ENCODE data around the gene TMEM161B.
"Not testable (repeated sequence)": the region's sequence is repeated elsewhere in the genome, so short reads cannot be mapped to it uniquely, and the experiment has no call there.

The TMEM161B gene

DNA sequence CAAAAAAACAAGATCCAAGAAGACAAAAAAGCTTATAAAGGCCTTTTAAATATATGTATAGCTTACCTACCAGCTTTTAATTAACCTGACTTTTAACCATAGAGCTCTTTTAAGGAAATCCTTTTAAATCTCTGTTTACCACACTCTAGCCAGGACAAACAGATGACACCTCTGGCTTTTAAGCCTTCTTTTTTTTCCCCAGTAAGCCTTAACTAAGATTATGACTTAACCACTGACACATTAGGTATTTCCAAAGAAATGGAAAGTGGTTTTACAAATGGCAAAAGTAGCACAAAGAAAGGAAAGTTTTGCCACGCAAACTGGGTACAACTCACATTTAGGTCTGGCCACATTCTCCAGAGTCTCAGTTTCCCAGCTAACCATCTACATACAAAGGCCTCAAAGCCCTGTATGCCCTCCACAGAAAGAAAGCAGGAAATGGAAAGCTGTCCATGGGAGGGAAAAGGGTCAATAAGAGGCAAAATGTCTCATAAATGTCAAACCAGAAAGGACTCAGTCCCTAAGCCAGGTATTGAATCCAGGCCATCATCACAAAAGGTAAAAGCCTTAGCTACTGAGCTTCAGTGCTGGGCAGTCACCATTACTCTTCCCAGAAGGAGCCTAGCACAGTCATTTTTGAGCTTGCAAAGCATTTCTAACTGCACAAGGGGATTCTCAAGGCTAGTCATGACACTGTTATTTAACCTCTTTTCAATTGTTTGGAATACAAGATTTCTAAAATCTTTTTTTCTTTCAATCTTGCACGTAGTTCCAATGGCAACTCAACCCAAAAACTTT is 19.7 kb downstream of the TMEM161B start:
- no peak for DNase-seq

DNA sequence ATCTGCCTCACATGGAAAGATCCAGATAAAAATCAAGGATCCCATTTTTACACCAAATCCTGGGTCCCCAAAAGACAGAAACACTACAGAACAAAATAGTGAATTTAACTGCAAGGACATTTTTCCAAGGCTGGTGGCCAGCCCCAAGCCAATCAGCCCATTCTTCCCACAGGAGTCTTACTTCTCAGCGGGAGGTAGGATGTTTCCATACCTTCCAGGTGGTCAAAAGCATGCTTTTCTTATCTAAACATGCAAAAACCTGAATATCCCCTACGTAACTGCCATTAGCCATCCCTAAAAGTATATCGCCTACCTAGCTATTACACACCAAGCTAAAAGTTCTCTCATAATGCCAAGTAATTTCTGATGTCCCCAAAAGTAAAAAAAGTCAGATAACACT is 20.6 kb downstream of the TMEM161B start:
- DNase-seq: no peak

DNA sequence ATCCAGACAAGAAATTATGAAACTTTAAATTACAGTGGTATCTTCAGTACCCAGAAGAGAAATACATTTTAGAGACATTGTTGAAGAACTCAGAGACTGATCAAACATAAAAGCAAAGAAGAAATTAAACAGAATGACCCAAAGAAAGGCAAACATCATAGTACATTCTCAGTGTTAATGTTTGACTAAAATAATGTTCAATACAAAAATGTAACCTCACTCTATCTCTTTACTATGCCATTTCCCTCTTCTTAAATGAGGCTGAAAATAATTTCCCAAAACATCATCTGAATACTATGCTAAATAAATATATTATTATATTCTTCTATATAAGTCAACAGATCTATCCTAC is 22.8 kb downstream of the TMEM161B start:
- no peak for DNase-seq

DNA sequence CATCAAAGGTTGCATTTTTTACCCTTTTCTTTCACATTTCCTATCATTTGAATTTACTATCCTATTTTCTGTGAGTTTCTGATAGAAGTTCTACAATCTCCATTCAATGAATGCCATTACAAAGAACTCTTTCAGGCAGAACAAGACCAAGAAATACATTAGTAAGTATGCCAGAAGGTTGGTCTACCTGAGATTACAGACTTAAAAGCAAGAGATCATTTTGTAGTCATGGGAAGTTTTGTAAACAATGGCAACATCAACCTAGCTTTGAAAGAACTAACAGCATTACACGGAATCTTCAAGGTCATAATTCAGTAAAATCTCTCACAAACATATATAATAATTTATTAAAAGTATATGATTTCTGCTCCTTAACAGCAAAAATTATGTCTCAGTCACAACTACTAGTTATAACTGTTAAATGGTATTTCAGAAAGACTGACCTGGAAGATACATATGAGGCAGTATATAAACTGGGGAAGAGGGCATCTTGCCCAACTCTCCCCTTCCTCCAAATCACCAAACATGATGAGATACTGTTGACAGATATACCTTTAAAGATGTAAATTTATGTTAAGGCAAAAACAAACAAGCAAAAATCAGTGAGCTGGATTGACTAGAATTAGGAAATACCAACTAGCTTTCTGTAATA is 23.3 kb downstream of the TMEM161B start:
- no peak for DNase-seq

DNA sequence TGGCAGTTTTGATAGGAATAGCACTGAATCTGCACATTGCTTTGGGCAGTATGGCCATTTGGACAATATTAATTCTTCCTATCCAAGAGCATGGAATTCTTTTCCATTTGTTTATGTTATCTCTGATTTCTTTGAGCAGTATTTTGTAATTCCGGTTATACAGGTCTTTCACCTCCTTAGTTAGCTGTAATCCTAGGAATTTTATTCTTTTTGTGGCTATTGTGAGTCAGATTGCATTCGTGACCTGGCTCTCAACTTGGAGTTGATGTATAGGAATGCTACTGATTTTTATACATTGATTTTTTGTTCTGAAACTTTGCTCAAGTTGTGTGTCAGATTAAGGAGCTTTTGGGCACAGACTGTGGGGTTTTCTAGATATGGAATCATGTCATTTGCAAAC is 24.0 kb downstream of the TMEM161B start:
- DNase-seq: no peak

DNA sequence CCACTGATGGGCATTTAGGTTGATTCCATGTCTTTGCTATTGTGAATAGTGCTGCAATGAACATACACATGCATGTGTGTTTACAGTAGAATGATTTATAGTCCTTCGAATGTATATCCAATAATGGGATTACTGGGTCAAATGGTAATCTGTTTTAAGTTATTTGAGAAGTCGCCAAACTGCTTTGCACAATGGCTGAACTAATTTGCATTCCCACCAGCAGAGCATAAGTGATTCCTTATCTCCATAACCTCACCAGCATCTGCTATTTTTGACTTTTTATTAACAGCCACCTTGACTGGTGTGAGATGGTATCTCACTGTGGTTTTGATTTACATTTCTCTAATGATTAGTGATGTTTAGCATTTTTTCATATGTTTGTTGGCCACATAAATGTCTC is 25.2 kb downstream of the TMEM161B start:
- DNase-seq: not testable (repeated sequence)

DNA sequence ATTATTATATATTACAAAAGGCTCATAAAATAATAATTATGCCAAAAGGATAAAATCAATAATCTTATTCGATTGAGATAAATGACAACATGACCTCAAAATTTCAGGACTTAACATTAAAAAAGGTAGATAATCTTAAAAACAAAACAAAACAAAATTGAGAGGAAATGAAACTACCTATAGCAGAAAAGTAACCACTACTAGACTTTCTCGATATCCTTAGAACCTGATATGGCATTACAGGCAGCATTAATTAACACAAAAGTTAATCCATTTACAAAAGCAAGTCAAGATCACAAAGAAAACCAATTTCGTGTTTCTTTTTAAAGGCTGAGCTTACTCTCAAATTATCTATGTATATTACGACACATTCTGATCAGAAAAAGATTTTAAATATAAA is 29.9 kb downstream of the TMEM161B start:
- DNase-seq: no peak

DNA sequence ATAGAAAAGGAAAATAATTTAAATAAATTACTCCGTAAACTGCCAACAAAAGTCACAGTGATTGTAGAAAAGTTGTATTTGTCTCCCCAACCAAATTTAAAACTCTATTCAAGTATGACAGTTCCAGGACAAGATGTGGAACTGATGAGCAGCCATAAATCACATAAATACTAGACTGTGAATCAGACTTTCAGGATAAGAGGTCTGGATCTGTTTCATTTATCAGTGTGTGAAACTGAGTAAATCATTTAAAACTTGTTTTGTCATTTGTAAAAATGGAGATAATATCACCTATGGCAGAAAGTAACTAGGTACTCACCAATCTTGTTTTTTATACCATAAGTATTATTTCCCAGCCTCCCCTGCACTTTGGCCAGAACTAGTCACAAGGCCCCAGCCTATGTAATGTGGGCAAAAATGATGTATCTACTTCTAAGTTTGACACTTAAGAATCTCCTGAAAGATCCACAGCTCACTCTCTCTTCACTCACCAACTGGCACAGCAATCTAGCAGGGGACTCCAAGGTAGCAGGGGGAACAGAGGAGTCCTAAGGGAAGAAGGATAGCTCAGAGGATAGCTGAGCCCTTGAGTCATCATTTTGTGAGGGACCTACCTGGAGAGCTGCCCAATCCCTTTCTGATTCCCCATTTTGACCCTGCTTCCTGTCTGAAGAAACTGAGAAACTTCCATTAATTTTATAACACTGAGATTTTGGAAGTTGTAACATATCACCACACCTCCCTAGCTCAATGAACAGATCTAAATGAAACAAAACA is 31.6 kb downstream of the TMEM161B start:
- DNase-seq: no peak

DNA sequence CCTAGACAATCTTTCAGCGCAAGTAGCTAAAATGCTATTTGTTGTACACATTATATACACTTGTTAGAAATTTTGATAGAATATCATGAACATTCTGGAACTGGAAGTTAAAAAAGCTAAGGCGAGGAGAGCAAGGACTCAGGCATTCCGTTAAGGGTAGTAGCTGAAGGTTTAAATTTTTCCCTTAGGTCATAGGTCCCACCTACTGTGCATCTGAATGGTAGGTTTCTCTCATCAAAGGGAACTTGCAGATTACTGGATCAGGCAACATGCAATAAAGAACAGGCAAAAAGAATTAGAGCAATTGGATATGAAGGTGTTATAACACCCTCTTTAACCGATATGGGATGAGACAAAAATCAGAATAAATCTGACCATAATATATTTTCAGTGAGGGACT is 32.8 kb downstream of the TMEM161B start:
- DNase-seq: no peak

DNA sequence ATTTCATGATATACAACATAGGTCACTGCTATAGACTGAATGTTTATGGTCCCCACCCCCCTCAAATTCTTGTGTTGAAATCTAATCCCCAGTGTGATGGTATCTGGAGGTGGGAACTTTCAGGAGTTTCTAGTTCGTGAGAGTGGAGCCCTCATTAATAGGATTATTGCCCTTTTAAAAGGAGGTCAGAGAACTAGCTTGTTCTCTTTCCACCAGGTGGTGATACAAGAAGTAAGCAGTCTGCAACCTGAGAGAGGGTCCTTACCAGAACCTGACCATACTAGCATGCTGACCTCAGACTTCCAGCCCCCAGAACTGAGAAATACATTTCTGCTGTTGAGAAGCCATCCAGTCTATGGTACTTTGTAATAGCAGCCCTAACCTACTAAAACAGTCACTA is 33.3 kb downstream of the TMEM161B start:
- DNase-seq: no peak

DNA sequence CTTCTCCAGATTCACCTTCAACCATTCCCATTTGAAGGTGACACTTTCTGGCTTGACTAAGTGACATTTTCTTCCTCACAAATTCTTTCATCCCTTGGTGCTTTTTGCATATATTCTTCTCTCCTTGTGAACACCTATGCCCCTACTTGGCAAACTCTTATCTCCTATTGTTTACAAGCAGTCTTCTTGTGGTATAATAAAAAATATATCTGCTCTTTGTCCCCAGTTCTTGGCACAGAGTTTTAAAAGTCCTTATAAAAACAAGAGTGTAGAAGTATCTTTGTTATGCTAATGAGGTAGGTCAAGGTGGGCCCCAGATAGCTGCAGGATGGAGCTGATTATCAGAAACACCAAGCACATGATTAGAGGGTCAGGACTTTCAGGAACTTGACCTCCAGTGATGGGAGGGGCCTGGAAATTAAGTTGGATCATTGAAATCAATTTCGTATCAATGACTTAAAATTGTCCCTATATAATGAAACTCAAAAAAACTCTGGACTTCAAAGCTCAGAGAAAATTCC is 38.0 kb downstream of the TMEM161B start:
- DNase-seq: no peak

DNA sequence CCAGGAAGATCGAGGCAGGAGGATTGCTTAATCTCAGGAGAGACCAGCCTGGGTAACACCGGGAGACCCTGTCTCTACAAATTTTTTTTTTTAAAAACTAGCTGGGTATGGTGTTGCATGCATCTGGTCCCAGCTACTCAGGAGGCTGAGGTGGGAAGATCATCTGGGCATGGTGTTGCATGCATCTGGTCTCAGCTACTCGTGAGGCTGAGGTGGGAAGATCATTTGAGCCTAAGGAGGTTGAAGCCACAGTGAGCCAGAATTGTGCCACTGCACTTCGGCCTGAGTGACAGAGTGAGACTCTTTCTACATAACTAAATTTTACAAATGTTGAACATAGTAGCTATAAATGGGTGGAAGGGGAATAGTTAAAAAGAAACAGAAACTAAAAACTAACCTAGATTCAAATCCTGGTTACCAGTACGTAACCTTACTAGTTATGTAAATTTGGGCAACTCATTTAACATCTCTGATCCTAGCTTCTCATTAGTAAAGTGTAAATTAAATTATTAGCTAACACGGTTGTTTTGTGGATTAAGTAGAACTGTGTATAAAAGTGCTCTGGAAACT is 41.7 kb downstream of the TMEM161B start:
- DNase-seq: no peak

DNA sequence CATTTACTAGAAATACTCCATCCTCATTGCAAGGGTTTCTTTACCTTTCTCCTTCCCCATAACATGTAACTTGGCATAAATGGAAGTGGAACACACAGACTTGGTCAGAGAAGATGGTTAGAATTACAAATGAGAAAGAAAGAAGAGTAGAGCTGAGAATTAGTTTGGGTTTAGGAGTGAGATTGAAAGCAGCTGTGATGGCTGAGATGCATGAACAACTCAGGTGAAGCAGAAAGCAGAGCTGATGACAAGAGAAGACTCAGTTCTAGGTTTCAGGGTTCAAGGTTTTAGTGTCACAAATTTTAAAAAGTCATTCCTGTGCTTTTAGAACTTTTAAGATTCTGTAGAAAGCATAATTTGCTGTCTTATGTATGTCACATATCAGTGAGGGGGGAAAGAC is 54.0 kb downstream of the TMEM161B start:
- no peak for DNase-seq

DNA sequence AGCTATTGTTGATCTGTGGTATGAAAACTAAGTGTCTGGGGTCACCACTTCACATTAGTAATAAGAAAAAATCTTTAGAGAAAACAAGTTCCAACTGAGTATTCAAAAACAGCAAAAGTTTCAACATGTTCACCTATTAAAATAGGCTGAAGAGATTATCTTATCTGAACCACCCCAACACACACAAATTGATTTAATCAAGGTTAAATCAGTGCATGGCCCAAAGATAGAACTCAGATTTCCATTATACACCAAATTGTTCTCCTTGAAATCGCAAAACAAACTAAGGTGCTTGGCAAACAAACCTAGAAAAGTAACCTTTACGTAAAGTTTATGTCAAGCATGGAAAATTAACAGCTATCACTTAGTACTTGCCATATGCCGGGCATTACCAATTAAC is 61.1 kb downstream of the TMEM161B start:
- DNase-seq: no peak

DNA sequence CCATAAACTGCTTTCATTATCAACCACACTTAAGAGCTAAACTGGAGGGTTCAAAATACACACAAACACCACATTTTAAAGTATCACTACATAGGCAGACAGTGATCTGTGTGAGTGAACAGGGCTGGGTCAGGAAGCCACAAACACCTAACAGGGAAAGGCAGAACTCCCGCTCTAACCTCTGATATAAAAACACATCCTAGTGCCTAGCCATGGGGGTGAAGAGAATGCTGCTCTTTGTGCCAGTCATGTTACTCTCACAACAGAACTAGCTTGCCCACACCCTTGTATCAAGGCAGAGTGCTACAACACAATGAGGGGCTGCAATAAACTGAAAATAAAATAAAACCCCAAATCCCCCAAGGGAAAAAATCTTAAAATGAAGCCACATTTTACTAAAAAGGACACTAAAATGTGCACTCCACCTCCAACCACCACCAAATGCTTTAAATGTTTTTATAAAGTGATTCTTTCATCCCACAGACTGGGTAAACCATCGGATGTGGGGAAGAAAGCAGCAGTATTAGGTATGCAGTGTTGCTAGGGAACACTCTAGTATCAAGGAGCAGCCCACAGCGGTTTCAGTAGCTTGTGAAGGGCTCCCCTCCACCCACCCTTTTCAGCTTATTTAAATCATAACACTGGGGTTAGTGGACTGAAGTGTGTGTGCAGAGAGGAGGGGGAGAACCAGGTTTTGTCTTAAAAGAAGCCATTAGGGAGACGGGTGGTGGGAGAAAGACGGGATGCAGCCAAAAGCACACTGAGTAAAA is 64.5 kb downstream of the TMEM161B start:
- DNase-seq: no peak

DNA sequence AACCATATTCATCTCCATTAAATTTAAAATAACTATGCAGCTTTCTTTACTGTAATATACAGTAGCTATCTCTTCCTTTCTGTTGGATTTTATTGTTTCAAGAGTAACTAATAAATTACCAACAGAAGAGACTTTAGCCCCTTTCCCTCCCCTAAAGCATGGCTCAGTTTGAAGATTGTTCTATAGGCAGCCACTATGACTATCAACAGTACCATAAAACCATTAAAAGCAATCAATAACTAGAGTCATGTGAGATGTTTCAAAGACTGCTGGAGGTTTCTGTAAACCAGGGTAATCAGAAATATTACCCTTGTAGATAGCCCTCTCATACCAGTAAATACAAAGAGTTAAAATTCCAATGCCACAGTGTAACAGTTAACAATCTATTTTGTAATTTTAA is 73.0 kb downstream of the TMEM161B start:
- DNase-seq: no peak

DNA sequence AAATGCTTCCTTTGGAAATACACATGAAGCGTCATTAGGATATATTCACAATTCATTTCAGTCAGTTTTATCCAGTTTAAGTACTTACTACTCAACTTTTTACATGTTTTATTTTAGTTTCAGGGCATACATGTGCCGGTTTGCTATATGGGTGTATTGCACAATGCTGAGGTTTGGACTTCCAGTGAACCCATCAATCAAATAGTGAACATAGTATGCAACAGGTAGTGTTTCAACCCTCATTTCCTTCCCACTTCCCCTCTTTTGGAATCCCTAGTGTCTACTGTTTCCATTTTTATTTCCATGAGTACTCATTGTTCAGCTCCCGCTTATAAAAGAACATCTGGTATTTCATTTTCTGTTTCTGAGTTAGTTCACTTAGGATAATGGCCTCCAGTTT is 74.7 kb downstream of the TMEM161B start:
- no peak for DNase-seq

DNA sequence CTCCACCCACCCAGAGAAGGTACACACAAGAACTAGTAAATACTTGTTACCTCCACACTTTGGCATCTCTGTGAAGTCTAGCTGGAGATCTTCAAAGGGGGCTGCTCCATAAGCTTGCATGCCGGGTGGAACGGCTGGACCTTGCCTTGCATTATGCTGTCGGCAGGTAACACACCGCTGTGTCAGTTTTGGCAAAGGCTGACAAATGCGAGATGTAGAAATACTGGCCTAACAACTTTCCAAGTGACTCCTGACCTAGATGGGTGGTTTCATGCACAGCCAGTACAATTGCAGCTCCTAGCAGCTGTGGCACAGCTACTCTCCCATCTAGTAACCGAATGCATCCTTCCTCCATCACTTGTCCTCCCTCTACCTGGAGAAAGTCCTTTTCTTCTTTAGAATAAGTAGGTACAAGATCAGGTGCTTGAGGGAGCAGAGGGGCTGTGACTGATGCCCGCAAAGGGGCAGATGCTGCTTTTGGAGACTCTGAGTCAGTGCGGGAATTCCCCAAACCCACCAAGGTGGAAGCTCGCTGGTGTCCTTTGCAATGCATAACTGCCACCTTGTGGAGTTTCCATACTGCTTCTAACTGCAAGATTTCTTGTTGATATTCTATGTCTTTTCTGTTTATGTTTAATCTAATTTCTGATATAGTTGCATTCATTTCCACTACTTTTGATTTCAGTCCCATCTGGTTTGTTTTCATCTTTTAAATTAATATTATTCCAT is 78.4 kb downstream of the TMEM161B start:
- DNase-seq: no peak

DNA sequence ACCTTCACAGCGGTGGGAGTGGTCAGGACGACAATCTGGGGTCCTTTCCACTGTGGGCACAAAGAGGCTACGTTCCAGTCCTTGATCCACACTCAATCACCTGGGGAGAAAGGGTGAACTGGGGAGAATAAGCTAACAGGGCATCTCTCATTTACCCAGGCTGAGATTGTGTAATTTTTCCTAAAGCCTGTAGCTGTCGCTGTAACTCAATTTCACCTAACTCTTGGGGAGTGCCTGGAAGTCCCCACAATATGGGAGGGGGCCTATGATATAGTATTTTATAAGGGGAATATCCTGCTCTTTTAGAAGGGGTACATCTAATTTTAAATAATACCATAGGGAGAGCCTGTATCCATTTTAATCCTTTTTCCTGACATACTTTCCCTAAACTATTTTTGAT is 79.2 kb downstream of the TMEM161B start:
- not testable (repeated sequence) for DNase-seq

DNA sequence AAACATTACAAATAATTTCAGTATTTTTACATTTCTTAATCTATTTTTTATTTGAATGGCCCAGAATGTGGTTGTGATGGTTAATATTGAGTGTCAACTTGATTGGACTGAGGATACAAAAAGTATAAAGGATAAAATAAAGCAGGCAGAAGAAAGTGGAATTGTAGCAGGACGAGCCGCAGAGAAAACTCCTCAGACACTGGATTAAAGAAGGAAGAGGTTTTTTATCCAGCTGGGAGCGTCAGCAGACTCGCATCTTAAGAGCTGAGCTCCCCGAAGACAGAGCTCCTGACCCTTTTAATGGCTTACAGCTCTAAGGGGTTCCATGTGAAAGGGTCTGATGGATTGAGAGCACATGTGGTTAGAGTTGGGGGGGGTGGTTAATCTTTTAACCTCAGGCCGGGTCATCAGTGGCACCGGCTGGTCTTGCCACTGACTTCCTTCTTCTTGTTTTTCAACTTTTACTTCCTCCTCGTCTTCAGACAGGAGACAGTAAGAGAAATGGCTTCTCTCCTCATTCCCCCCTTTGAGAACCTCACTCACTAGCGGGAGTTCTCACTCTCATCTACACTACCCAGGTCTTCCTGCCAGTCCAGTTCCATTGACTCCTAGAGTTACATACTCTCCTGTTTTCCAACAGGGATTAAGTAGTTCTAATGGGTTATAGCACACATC is 80.0 kb downstream of the TMEM161B start:
- no peak for DNase-seq

DNA sequence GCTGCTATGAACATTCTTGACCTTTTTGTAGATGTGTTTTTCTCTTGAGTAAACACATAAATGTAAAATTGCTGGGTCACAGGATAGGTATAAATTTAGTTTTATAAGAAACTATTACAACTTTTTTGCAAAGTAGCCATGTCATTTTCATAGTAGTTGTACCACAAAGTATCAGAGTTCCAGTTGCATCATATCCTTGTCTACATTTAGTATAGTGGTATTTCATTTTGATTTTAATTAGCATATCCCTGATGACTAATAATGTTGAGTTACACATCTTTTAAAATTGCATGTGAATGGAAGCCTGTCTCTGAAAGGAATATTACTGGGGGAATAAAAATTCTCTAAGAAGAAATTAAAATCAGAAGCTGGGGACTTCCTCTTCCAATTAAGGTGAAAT is 85.4 kb downstream of the TMEM161B start:
- DNase-seq: no peak
